ENCODE measurements around the gene KIAA0232.

GRCh38 chr4:6918338-6918737 lies 135.8 kb downstream of the KIAA0232 start:
- TF ChIP-seq POLR2A (IDR thresholded peaks at IDR 0.05) = no peak
- no peak for TF ChIP-seq CTCF (IDR thresholded peaks at IDR 0.05)
